SK-N-SH (cell line): ENCODE results near the gene PAM16. TPM values are rescaled to one million over a fixed set of nuclear protein-coding genes. Genes with fewer than 3 reads are reported as not detected.
A peak's percentile ranks its signal among the peaks of the same experiment; 100 is the strongest.

Experiments
- CTCF ChIA-PET: fragments of 300-600, 350-600 bp; formaldehyde crosslinking; extraction: SDS; loops from one replicate; lab custom pipeline; 2021; lab: Yijun Ruan, JAX
- POLR2A ChIA-PET: fragments of 350-600 bp; sonication (Branson Sonifier 250); formaldehyde crosslinking; extraction: SDS; loops from one replicate; lab custom pipeline; 2020; ENCODE audit warnings: antibody characterized with exemption, inconsistent platforms; lab: Yijun Ruan, JAX
- DNase-seq: peaks from one replicate; pipeline ENCODE4 v3.0.0; 2012
- H2AFZ ChIP-seq: fragments of 200-600 bp; sonication (generic); 2 replicates; pipeline ENCODE4 v1.8.1; 2016; ENCODE audit warnings: antibody characterized with exemption, mild to moderate bottlenecking, low read depth
- H3F3A ChIP-seq: fragments of 200-600 bp; sonication (generic); replicated peaks from 2 replicates; pipeline ENCODE3; 2016; ENCODE audit warnings: antibody characterized with exemption, mild to moderate bottlenecking; ENCODE audit not compliant: insufficient read depth
- H3K27ac ChIP-seq, 2 experiments: fragments of 200-500 bp in 1 of 2; fragments of 200-600 bp in 1 of 2; sonication (Bioruptor generic) in 1 of 2; sonication (generic), shearing (Covaris generic) in 1 of 2; 2 replicates each; pipeline versions ENCODE4 v1.5.1 to v1.6.1; 2014 to 2016; ENCODE audit warnings: low read depth in 2 of 2, inconsistent platforms in 1 of 2, low read length in 1 of 2, mild to moderate bottlenecking in 1 of 2, mixed read lengths in 1 of 2
- H3K27me3 ChIP-seq: fragments of 200-600 bp; sonication (generic), shearing (Covaris generic); 2 replicates; pipeline ENCODE4 v1.6.1; 2016; ENCODE audit warnings: mixed run types; ENCODE audit not compliant: insufficient read depth
- H3K36me3 ChIP-seq, 2 experiments: fragments of 200-500 bp in 1 of 2; fragments of 200-600 bp in 1 of 2; sonication (Bioruptor generic) in 1 of 2; sonication (generic) in 1 of 2; replicated peaks in 1 of 2; 2 replicates each; pipeline versions ENCODE3 to v1.5.1; 2014 to 2016; ENCODE audit warnings: low read length in 1 of 2, mild to moderate bottlenecking in 1 of 2; ENCODE audit not compliant: insufficient read depth in 2 of 2, control insufficient read depth in 1 of 2
- H3K4me1 ChIP-seq, 2 experiments: fragments of 200-500 bp in 1 of 2; fragments of 200-600 bp in 1 of 2; sonication (Bioruptor generic) in 1 of 2; sonication (generic), shearing (Covaris generic) in 1 of 2; 2 replicates each; pipeline versions ENCODE4 v1.5.1 to v1.6.1; 2014 to 2016; ENCODE audit warnings: low read depth in 1 of 2, low read length in 1 of 2, mixed run types in 1 of 2; ENCODE audit not compliant: insufficient read depth in 2 of 2, control insufficient read depth in 1 of 2
- H3K4me2 ChIP-seq: fragments of 200-600 bp; sonication (generic), shearing (Covaris generic); 2 replicates; pipeline ENCODE4 v1.6.1; 2017; ENCODE audit warnings: mixed run types
- H3K4me3 ChIP-seq, 2 experiments: fragments of 200-500 bp in 1 of 2; fragments of 200-600 bp in 1 of 2; sonication (Bioruptor generic) in 1 of 2; sonication (generic), shearing (Covaris generic) in 1 of 2; 2 replicates each; pipeline versions ENCODE4 v1.5.1 to v1.8.1; 2014 to 2016; ENCODE audit warnings: low read depth in 2 of 2, inconsistent platforms in 1 of 2, low read length in 1 of 2, mild to moderate bottlenecking in 1 of 2, mixed read lengths in 1 of 2, moderate library complexity in 1 of 2
- H3K79me2 ChIP-seq: fragments of 200-600 bp; sonication (generic); 2 replicates; pipeline ENCODE4 v1.8.1; 2017; ENCODE audit warnings: mild to moderate bottlenecking; ENCODE audit not compliant: insufficient read depth
- H3K9ac ChIP-seq: fragments of 200-600 bp; sonication (generic); 2 replicates; pipeline ENCODE4 v1.6.1; 2017; ENCODE audit warnings: mixed run types
- H3K9me2 ChIP-seq: fragments of 200-600 bp; sonication (generic); 2 replicates; pipeline ENCODE4 v1.6.1; 2017; ENCODE audit warnings: mixed run types
- H3K9me3 ChIP-seq: fragments of 200-600 bp; sonication (generic); 2 replicates; pipeline ENCODE4 v1.6.1; 2017; ENCODE audit warnings: mixed run types, mild to moderate bottlenecking, moderate library complexity
- H4K20me1 ChIP-seq: fragments of 200-600 bp; sonication (generic); 2 replicates; pipeline ENCODE4 v1.6.1; 2017; ENCODE audit warnings: mild to moderate bottlenecking, mixed run types; ENCODE audit not compliant: insufficient read depth
- CHD2 ChIP-seq: fragments of 150-350 bp; IDR thresholded peaks from 2 replicates; pipeline ENCODE4 v1.6.1; 2018; ENCODE audit warnings: low read length; ENCODE audit not compliant: partially characterized antibody
- CTCF ChIP-seq: fragments of 200-600 bp; sonication (generic); IDR thresholded peaks from 2 replicates; pipeline ENCODE4 v1.6.1; 2017; ENCODE audit warnings: antibody characterized with exemption, mild to moderate bottlenecking, moderate library complexity
- FOXJ3 ChIP-seq: sonication (generic); formaldehyde crosslinking; IDR thresholded peaks from 2 replicates; pipeline ENCODE4 v1.5.1; 2020; ENCODE audit warnings: mild to moderate bottlenecking, missing genetic modification reagents
- GABPA ChIP-seq: IDR thresholded peaks from 2 replicates; pipeline ENCODE4 v1.4.0; 2012; ENCODE audit warnings: low read depth, mild to moderate bottlenecking
- IRF3 ChIP-seq: fragments of 150-350 bp; IDR thresholded peaks from 2 replicates; pipeline ENCODE4 v1.6.1; 2016; ENCODE audit warnings: mild to moderate bottlenecking, low read depth, low read length
- JUND ChIP-seq: IDR thresholded peaks from 2 replicates; pipeline ENCODE4 v1.4.0; 2012
- MAX ChIP-seq: IDR thresholded peaks from 2 replicates; pipeline ENCODE4 v1.4.0; 2012; ENCODE audit warnings: low read depth
- NFIC ChIP-seq: IDR thresholded peaks from 2 replicates; pipeline ENCODE4 v1.4.0; 2012; ENCODE audit warnings: borderline replicate concordance
- NRF1 ChIP-seq: IDR thresholded peaks from 2 replicates; pipeline ENCODE4 v1.6.1; 2012; ENCODE audit warnings: low read depth, mild to moderate bottlenecking, low read length
- POLR2AphosphoS5 ChIP-seq: IDR thresholded peaks from 2 replicates; pipeline ENCODE4 v1.6.1; 2012; ENCODE audit warnings: low read depth, low read length
- RAD21 ChIP-seq: IDR thresholded peaks from 2 replicates; pipeline ENCODE4 v1.6.1; 2012; ENCODE audit warnings: mild to moderate bottlenecking, low read length
- RCOR1 ChIP-seq: fragments of 150-350 bp; IDR thresholded peaks from 2 replicates; pipeline ENCODE4 v1.6.1; 2017; ENCODE audit warnings: antibody characterized with exemption, low read length
- RXRA ChIP-seq: IDR thresholded peaks from 2 replicates; pipeline ENCODE4 v1.4.0; 2012; ENCODE audit warnings: low read depth, mild to moderate bottlenecking, borderline replicate concordance
- SMC3 ChIP-seq: IDR thresholded peaks from 2 replicates; pipeline ENCODE4 v1.6.1; 2012; ENCODE audit warnings: low read depth, low read length, improper control_type of control experiment
- USF2 ChIP-seq: fragments of 150-350 bp; IDR thresholded peaks from 2 replicates; pipeline ENCODE4 v1.6.1; 2017; ENCODE audit warnings: antibody characterized with exemption, low read length, low read depth, borderline replicate concordance
- WGBS: methylation state at CpG from one replicate; pipeline ENCODE4 v1.1.6; 2017; ENCODE audit warnings: low lambda C conversion rate; 5-methylcytosine and 5-hydroxymethylcytosine counted together
- polyA plus RNA-seq, 3 experiments: library from polyadenylated mRNA; depleted of rRNA; stranded (reverse); fragments of >200 nt; gene quantifications; 2 replicates each; pipeline ENCODE4 v1.2.3, GENCODE V29; 2012

The PAM16 gene
- polyA plus RNA-seq, 1 of the 3 experiments (the other 2 are of a cell fraction) = 96.4 TPM

GRCh38 chr16:4313563-4314531 lies 37.3 kb downstream of the PAM16 start:
- no peak for TF ChIP-seq JUND
- TF ChIP-seq FOXJ3 = 0 out of 2 replicates have a peak, but pooled peaks have one; percentile 17
- TF ChIP-seq GABPA = no peak
- no peak for TF ChIP-seq POLR2AphosphoS5
- peak; percentile 76 for TF ChIP-seq CTCF
- TF ChIP-seq MAX = no peak
- no peak for TF ChIP-seq NFIC
- no peak for TF ChIP-seq USF2
- TF ChIP-seq NRF1 = no peak
- TF ChIP-seq RAD21 = peak; percentile 27; the same call in 1 of the 2 replicates
- TF ChIP-seq IRF3 = no peak
- peak; percentile 25; the same call in 1 of the 2 replicates for TF ChIP-seq SMC3
- TF ChIP-seq RCOR1 = no peak
- no peak for TF ChIP-seq CHD2
- TF ChIP-seq RXRA = no peak
- POLR2A ChIA-PET = interaction anchor here (0.6 to 0.7 kb wide), 2 partner anchors 38 to 88 kb away, joined by 3 to 4 read pairs; no protein-coding TSS in a partner anchor

More at GRCh38 chr16:4313563-4314531, 37.3 kb downstream of the PAM16 start:
- DNase-seq = peak; percentile 79
- H3K27me3 ChIP-seq = no peaks in the 10 kb centered on the region
- no peaks in the 10 kb centered on the region for H3K9me3 ChIP-seq
- 32% methylated on average over 35 of the region's 43 CpGs for WGBS
- H3K4me3 ChIP-seq = peak overlapping the region in 1 of 2 experiments; percentile 35; a peak in 1 of 4 replicates
- H3K79me2 ChIP-seq = peaks cover 31% of the 10 kb centered on the region
- H3K9me2 ChIP-seq = no peaks in the 10 kb centered on the region
- no peak overlapping the region for H3K9ac ChIP-seq
- H3K4me1 ChIP-seq = peaks cover 13 to 29% of the 10 kb centered on the region in 2 experiments; a peak in 1 of 4 replicates
- H3K36me3 ChIP-seq = no peaks in the 10 kb centered on the region
- peaks cover 25% of the 10 kb centered on the region for H4K20me1 ChIP-seq
- H2AFZ ChIP-seq = no peak overlapping the region
- H3K27ac ChIP-seq = peak overlapping the region in 1 of 2 experiments; percentile 84; a peak in 1 of 4 replicates
- H3K4me2 ChIP-seq = peak overlapping the region; percentile 95
- H3F3A ChIP-seq = peaks cover 13% of the 10 kb centered on the region
- CTCF ChIA-PET = interaction anchor here (1.0 to 2.9 kb wide), 5 partner anchors 8 to 40 kb away, joined by 3 to 14 read pairs (median 9); no protein-coding TSS in a partner anchor
